Esophagus squamous epithelium (tissue), 5 donors: Measurements from ENCODE around the gene CCDC73. TPM values are rescaled to one million over a fixed set of nuclear protein-coding genes. Genes with fewer than 3 reads are reported as not detected.

Experiments
- DNase-seq: peaks from one replicate; lab custom pipeline; 2025; lab: John Stamatoyannopoulos, UW
- H3K27ac ChIP-seq, 4 donors: fragments of 200-600 bp; sonication (generic); one replicate each; pipeline ENCODE4 v1.5.1; 2016 to 2019; ENCODE audit warnings: mild to moderate bottlenecking in 1 of 4
- H3K27me3 ChIP-seq, 4 donors: fragments of 200-600 bp; sonication (generic); 1 replicate in 3 of 4; 2 replicates in 1 of 4; pipeline versions ENCODE4 v1.5.1 to v1.6.0; 2017 to 2021; ENCODE audit warnings: antibody characterized with exemption in 1 of 4
- H3K36me3 ChIP-seq, 3 donors: fragments of 200-600 bp; sonication (generic); one replicate each; pipeline ENCODE4 v1.5.1; 2016 to 2019
- H3K4me1 ChIP-seq, 3 donors: fragments of 200-600 bp; sonication (generic); one replicate each; pipeline ENCODE4 v1.5.1; 2017 to 2019
- H3K4me3 ChIP-seq, 4 donors: fragments of 200-600 bp; sonication (generic); 1 replicate in 3 of 4; 2 replicates in 1 of 4; pipeline ENCODE4 v1.5.1; 2016 to 2019; ENCODE audit warnings: mild to moderate bottlenecking in 2 of 4, moderate library complexity in 1 of 4
- H3K9me3 ChIP-seq, 3 donors: fragments of 200-600 bp; sonication (generic); one replicate each; pipeline ENCODE4 v1.5.1; 2016 to 2019
- POLR2A ChIP-seq, 4 donors: fragments of 450-650 bp; IDR thresholded peaks; one replicate each; pipeline ENCODE4 v1.6.1; 2017; ENCODE audit warnings: antibody characterized with exemption in 4 of 4, mild to moderate bottlenecking in 4 of 4, moderate library complexity in 3 of 4
- WGBS, 2 donors: methylation state at CpG; one replicate each; pipeline ENCODE4 v1.1.5; 2018; 5-methylcytosine and 5-hydroxymethylcytosine counted together
- intact Hi-C: fragments of 100-400 bp; cut with DNase I; formaldehyde crosslinking; loops from one replicate; pipeline ENCODE4 v1.15.0; 2022
- total RNA-seq, 4 donors: library from RNA; depleted of rRNA; stranded (reverse); fragments of >200 nt; gene quantifications; one replicate each; pipeline ENCODE4 v1.1.0, GENCODE V29; 2016
- TF ChIP-seq, protein P1 (sequence below), 6 experiments: fragments of 450-650 bp in 4 of 6; fragments of 200-600 bp in 2 of 6; sonication (generic) in 2 of 6; IDR thresholded peaks; one replicate each; pipeline ENCODE4 v1.5.1; 2016 to 2019; ENCODE audit warnings: antibody characterized with exemption in 6 of 6, mild to moderate bottlenecking in 4 of 6, moderate library complexity in 4 of 6
- donor health status: DM: yes; HTN: yes; CAD: no.

Gene CCDC73
- total RNA-seq, 4 donors from 2014 or later: 0.18 TPM; not detected in 3

- H3K36me3 ChIP-seq: no peaks in the 10 kb centered on the region
- no peak for DNase-seq
- TF ChIP-seq, protein P1, sequence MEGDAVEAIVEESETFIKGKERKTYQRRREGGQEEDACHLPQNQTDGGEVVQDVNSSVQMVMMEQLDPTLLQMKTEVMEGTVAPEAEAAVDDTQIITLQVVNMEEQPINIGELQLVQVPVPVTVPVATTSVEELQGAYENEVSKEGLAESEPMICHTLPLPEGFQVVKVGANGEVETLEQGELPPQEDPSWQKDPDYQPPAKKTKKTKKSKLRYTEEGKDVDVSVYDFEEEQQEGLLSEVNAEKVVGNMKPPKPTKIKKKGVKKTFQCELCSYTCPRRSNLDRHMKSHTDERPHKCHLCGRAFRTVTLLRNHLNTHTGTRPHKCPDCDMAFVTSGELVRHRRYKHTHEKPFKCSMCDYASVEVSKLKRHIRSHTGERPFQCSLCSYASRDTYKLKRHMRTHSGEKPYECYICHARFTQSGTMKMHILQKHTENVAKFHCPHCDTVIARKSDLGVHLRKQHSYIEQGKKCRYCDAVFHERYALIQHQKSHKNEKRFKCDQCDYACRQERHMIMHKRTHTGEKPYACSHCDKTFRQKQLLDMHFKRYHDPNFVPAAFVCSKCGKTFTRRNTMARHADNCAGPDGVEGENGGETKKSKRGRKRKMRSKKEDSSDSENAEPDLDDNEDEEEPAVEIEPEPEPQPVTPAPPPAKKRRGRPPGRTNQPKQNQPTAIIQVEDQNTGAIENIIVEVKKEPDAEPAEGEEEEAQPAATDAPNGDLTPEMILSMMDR (IDR thresholded peaks at IDR 0.05): no peak
- TF ChIP-seq POLR2A (IDR thresholded peaks at IDR 0.05): no peak
- peaks cover 3 to 30% (median 4%) of the 10 kb centered on the region in 3 donors for H3K4me1 ChIP-seq
- intact Hi-C loops: no loop called here
- 29 to 37% methylated on average over 5 of the region's 5 CpGs for WGBS, 2 donors
- H3K4me3 ChIP-seq: no peak overlapping the region
- H3K27me3 ChIP-seq: no peaks in the 10 kb centered on the region
- peak overlapping the region in 2 of 4 donors; percentile 7 to 19 for H3K27ac ChIP-seq
- H3K9me3 ChIP-seq: no peaks in the 10 kb centered on the region
Observed at GRCh38 chr11:32821917-32822560, 27.6 kb upstream of the CCDC73 start.

DNA sequence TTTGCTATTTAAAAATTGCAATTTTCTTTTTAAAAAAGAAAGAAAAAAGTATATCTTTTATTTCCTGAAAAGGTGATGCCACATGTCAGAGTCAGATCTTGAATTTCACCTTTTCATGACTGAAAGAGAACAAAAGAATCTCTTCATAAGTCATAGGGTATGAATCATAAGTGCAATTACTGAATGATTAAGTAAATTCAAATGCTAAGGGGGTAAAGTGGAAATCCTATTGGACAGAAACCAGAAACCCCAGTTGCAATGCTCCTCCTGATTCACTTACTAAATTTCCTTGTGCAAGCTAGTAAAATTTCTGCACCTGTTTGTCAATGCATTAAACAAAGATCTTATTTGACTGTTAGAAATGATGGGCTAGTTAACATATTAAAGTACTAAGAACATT is 27.1 kb upstream of the CCDC73 start:
- no peak overlapping the region for H3K4me3 ChIP-seq
- no peaks in the 10 kb centered on the region for H3K27me3 ChIP-seq
- peaks cover 3 to 30% (median 4%) of the 10 kb centered on the region in 3 donors for H3K4me1 ChIP-seq
- no peaks in the 10 kb centered on the region for H3K9me3 ChIP-seq
- DNase-seq: no peak
- peak overlapping the region in 2 of 4 donors; percentile 25 to 41 for H3K27ac ChIP-seq
- no peaks in the 10 kb centered on the region for H3K36me3 ChIP-seq
- intact Hi-C loops: no loop called here
- no peak for TF ChIP-seq POLR2A (IDR thresholded peaks at IDR 0.05)
- TF ChIP-seq, protein P1 (IDR thresholded peaks at IDR 0.05): no peak

- peaks cover 3 to 30% (median 4%) of the 10 kb centered on the region in 3 donors for H3K4me1 ChIP-seq
- no peaks in the 10 kb centered on the region for H3K9me3 ChIP-seq
- H3K36me3 ChIP-seq: no peaks in the 10 kb centered on the region
- H3K27ac ChIP-seq: peak overlapping the region in 3 of 4 donors; percentile 25 to 42 (median 41)
- DNase-seq: no peak
- no peak for TF ChIP-seq POLR2A (IDR thresholded peaks at IDR 0.05)
- TF ChIP-seq, protein P1 (IDR thresholded peaks at IDR 0.05): no peak
- no peaks in the 10 kb centered on the region for H3K27me3 ChIP-seq
- intact Hi-C loops: no loop called here
- H3K4me3 ChIP-seq: no peak overlapping the region
Observed at GRCh38 chr11:32820497-32820896, 26.0 kb upstream of the CCDC73 start.

DNA sequence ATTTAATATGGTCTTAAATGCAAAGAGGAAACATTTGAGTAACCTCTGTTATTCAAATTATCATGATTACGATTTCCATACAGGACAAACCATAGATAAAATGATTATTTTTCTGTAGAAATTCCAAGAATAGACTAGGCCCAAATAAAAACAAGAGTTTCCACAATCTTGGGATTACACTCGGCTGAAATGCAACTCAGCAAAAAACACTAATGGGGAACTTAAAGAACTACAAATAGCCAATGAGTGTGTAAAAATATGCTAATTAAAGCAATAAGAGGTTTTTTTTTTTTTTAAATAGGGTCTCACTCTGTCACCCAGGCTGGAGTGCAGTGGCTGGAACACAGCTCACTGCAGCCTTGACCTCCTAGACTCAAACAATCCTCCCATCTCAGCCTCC is 24.7 kb upstream of the CCDC73 start:
- Histone ChIP-seq H3K9me3 (no peaks in the 10 kb centered on the region), H3K4me3 (no peak overlapping the region), H3K4me1 (peaks cover 3 to 30% (median 4%) of the 10 kb centered on the region in 3 donors), H3K27ac (no peak overlapping the region), H3K36me3 (no peaks in the 10 kb centered on the region), H3K27me3 (no peaks in the 10 kb centered on the region)
- no peak for DNase-seq
- intact Hi-C loops: loop anchor here (10.0 kb wide), 1 partner anchor 46 kb away; no protein-coding TSS in a partner anchor
- no peak for TF ChIP-seq POLR2A (IDR thresholded peaks at IDR 0.05)
- TF ChIP-seq, protein P1 (IDR thresholded peaks at IDR 0.05): no peak
- WGBS, 2 donors: 79 to 80% methylated on average over 2 of the region's 2 CpGs

GRCh38 chr11:32817852-32818183 is 23.4 kb upstream of the CCDC73 start:
- DNase-seq: no peak
- H3K9me3 ChIP-seq: no peaks in the 10 kb centered on the region
- no peak overlapping the region for H3K4me3 ChIP-seq
- intact Hi-C loops: loop anchor here (10.0 kb wide), 1 partner anchor 47 kb away; no protein-coding TSS in a partner anchor
- H3K27me3 ChIP-seq: no peaks in the 10 kb centered on the region
- WGBS, 2 donors: 52 to 71% methylated on average over 3 of the region's 3 CpGs
- peak overlapping the region in 2 of 4 donors; percentile 25 to 42 for H3K27ac ChIP-seq
- H3K36me3 ChIP-seq: no peaks in the 10 kb centered on the region
- H3K4me1 ChIP-seq: peaks cover 3 to 30% (median 4%) of the 10 kb centered on the region in 3 donors
- TF ChIP-seq, protein P1 (IDR thresholded peaks at IDR 0.05): no peak
- no peak for TF ChIP-seq POLR2A (IDR thresholded peaks at IDR 0.05)
